ENCODE measurements around the gene PPP1R3G.

Gene PPP1R3G

GRCh38 chr6:5073992-5074391, 11.1 kb upstream of the PPP1R3G start:
- DNase-seq = no peak

DNA sequence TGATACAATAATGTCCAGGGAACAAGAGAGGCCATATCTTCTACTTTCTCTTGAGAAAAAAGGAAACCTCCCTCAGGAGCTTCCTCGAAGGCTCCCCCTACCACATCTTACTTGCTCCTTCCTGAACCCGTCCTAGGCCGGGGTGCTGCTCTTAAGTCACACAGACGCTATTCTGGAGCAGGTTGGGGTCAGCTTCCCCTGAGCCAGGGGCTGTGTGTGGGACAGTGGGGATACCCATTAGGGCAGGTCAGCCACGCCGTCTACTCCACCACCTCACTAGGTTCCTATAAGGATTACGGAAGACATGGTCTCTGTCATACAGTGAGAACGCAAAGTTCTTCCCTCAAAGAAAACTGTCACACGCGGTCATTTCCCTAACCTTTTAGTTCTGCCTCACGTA, 8.2 kb upstream of the PPP1R3G start:
- DNase-seq = no peak

DNA sequence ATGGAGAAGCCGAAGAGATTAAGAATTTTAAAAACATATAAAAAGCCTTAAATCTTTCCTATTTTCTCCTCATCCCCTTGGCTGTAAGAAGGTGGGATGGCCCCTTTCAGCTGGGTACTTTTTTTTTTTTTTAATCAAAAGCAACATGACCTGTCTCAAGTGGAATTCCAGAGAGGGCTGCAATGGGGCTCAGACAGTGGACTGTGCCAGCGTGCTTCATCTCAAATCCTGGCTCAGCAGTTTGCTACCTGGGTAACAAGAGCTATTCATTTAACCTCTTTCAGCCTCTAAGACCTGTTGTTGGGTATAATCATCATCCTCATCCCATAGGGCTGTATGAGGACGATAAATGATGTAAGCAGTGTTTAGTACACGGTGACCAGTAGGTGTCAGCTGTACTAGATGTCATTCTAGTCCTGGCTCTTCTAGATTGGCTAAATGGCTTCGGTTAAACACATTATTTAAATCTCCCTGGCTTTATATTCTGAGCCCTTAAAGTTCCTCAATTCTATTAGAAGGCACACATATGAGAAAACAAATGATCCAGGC, 6.9 kb upstream of the PPP1R3G start:
- no peak for DNase-seq

DNA sequence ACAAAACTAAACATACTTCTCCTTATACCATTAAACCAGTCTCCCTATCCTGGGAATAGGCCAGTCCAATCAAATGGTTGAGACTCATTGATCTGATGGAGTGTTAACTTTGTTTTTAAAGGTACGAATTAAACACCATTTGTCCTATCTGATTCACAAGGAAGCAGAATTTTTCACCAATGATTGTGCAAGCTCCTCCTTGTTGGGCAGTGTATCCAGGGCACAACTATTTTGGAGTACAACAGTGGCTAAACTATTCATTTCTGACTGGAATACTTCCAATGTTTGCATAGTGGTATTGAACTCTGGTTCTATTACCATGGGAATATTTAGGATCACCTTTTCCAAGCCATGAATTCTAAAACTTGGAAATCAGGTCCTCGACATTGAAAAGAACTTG, 5.4 kb upstream of the PPP1R3G start:
- no peak for DNase-seq

DNA sequence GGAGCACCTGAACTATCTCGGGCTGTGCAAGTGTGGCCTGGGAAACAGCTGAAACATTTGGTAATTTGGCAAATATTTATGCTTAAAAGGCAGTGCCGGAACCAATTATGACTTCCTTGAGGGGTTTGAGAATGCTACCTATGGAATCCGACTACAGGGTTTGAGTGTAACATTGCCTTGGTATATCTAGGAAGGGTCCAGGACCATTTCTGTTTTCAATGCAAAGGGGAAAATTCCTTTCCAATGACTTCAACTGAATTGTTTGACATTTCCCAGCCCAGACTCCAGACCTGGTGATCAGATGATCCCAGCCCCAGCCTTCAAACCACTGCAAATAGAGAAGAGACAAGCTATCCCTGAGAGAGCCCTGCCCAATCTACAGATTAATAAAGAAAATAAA, 4.6 kb upstream of the PPP1R3G start:
- no peak for DNase-seq

DNA sequence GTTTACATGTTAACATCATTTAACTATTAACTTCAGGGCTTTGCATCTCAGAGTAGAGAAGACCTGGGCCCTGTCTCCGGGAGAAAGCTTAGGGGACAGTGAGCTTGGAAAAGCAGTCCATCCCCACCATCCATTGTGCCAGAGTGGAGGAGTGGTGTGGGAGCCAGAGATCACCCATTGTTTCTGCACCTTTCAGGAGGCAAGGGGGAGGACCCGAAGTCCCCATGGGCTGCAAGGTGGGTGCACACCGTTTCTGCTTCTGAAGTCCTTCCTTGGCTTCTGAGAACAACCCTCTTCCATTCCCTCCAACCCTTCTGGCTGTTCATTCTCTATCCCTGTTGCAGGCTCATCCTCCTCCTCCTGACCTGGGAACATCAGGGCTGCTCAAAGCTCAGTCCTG, 4.0 kb upstream of the PPP1R3G start:
- no peak for DNase-seq

DNA sequence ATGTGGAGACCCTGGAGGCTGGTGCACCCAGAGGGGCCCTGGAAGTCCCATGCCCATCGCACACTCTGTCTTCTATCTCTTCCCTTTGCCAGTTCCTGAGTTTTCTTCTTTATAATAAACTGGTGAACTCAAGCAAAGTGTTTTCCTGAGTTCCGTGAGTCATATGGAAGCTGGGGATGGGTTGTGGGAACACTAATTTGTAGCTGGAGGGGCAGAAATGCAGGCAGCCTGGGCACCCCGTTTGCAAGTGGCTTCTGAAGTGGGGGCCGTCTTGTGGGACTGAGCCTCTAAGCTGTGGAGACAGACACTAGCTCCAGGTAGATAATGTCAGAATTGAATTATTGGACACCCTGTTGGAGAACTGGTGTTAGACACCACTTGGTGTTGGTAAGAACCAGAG, 3.2 kb upstream of the PPP1R3G start:
- no peak for DNase-seq

- no peak for DNase-seq
These were observed 2.4 kb upstream of the PPP1R3G start for GRCh38 chr6:5082487-5083306.

DNA sequence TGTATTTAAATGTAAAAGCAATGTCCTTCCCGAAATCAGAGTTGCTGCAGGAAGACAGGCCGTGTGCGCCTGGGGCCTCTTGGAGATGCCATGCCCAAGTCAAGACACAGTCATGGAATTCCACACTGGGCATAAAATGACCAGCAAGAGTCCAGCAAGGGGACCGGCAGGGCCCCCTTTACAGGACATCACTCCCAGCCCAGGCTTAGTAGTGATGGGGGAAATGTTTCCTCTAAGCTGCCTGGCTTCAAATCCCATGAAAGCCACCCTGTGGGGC, 1.9 kb upstream of the PPP1R3G start:
- no peak for DNase-seq

DNA sequence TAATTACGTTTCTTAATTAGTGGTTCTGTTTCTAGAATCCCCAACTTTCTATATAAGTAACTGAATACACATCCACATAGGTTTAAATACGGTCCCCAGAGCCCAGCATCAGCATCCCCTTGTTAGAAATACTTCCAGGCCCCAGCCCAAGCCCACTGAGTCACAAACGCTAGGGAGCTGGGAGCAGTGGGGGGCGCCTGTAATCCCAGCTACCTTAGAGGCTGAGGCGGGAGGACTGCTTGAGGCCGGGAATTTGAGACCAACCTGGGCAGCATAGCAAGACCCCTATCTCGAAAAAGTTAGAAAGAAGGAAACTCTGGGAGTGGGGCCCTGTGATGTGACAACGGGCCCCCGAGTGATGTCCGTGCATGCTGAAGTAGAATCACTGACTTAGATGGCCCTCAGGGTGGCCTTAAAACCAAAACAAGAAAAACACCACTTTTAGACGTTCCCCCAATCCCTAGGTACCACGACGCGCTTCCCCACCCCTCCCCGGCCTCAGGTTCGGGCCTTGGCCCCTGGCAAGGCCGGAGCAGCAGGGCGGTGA, 1.3 kb upstream of the PPP1R3G start:
- no peak for DNase-seq

DNA sequence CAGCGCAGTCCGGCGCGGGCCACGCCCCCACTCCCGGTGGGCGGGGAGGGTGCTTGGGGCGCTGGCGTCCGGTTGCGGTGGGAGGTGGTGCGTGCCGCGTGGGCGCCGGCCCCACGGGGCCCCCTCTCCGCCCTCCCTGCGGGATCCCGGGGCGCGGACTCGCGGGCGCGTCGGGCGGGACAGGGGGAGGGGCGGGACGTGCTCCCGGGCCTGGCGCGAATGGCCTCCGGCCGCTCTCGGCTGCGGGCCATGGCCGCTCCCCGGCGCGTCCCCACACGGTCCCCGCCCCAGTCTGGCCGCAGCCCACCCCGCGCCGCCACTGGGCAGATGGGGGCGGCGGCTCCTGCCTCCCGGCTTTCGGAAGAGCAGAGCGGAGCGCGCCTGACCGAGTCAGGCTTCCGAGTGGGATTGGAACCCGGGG, 771 bp upstream of the PPP1R3G start:
- no peak for DNase-seq

DNA sequence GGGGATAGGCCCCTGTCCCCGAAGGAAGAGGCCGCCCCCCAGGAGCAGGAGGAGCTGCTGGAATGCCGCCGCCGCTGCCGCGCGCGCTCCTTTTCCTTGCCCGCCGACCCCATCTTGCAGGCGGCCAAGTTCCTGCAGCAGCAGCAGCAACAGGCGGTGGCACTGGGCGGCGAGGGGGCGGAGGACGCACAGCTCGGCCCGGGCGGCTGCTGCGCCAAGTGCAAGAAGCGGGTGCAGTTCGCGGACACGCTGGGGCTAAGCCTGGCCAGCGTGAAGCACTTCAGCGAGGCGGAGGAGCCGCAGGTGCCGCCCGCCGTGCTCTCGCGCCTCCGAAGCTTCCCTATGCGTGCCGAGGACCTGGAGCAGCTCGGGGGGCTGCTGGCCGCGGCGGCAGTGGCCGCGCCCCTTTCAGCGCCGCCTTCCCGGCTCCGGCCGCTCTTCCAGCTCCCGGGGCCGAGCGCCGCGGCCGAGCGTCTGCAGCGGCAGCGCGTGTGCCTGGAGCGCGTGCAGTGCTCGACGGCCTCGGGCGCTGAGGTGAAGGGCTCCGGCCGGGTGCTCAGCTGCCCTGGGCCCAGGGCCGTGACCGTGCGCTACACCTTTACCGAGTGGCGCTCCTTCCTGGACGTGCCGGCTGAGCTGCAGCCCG, 630 bp downstream of the PPP1R3G start:
- peak; percentile 81 for DNase-seq

DNA sequence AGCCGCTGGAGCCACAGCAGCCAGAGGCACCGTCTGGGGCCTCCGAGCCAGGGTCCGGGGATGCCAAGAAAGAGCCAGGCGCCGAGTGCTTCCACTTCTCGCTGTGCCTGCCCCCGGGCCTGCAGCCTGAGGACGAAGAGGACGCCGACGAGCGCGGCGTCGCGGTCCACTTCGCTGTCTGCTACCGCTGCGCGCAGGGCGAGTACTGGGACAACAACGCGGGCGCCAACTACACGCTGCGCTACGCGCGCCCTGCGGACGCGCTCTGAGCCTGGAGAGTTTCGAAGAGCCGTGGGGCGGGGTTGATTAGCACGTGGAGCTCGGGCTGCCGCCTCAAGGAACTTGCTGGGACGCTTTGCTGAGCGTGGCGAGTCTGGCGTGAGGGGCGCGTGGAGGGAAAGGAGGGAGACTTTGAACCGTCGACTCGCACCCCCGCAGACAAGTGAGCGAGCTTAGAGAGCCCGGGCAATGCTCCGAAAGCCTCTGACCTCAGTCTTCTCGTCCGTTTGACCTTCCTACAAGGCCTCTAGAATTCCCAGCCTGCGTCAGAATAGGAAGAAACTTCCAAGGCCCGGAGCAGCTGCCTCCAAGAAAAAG, 1.3 kb downstream of the PPP1R3G start:
- peak; percentile 44 for DNase-seq

DNA sequence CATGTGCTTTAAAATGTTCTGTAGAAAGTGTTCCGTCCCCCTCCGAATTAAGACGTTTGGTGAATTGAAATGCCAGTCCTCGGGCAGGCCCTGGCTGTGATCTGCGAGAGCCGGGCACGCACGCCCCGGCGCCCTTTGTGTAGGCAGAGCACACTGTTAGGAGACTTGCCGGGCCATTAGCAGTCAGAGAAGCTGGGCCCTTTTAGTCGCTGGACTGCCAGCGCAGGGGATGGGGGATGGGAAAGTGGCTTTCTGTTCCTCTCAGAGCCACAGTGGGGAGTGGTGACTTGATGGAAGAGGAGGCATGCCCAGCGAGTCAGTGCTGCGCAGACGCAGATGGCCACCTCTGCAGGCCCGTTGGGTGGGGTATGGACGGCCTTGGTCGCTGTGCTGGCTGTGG, 2.2 kb downstream of the PPP1R3G start:
- DNase-seq = no peak

DNA sequence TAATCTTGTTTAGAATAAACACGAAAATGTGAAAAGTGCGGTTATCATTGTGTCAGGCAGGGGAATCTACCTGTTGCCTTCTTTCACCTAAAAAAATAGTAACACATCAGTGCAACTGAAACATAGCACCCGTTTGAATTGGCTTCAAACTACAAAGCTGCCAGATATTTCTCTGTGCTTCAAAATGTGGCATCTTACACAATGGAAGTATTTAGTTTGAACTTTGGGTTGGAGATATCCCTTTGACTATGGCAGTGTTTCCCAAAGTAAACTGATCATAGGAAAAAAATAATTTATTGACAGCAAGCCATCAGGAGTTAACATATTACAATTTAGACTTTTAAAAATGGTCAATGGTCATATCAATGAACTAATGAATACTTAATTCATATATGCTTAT, 3.6 kb downstream of the PPP1R3G start:
- DNase-seq = no peak

DNA sequence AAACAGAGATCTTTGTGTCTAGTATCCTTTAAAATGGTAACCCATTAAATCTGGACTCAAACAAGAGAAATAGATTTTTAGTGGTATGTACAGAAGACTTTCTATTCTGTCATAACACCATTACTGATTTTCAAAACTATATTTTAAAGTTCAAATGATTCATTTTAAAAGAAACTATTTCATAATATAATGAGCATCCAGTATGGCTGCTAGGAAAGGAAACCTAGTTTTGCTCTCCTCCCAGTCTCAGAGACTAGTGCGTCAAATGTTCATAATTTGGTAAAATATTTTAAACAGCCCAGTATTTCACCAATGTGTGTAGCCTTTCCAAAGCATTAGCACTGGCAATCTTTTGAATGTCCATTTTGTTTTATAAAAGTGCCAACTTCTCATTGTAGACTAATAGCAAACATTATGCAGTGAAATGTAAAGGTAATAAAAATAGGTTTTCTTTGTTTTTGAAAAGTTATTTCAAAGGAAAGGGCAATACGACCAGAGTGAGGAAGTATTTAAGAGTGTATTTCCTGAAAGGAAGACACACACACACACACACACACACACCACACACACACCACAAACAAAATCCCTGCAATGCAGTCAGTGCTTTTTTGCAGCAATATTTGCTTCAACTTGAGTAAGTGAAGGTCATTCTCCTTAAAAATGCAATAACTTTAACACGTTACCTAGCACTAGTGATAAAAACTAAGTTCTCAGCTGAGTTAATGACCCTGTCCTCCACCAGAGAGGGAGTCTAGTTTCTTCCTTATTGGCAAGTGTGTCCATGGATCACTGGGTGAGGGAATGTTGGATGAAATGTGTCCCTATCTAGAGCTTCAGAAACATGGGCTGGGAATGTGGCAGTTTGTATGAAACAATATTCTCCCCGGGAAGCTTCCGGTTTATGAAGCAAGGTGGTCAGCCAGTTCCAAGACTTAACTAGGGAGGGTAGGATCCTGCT, 4.6 kb downstream of the PPP1R3G start:
- no peak for DNase-seq

DNA sequence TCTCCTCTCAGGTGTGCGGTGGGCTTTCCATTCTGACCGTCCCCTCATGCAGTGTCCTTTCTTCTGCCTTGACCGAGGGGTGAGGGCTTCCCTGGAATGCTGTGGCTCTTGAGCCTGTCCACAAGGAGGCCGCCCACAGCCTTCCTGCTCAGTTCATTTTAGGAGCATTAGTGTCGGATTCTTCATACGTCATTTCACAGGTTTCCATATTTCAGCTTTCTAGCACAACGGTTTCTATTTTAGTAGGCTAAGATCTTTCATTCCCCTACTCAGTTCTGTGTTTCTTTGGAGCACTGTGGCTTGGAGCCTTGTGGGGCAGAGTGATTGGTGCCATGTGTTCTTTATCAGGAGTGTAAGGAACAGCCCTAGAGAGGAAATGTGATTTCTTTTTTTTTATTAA, 5.5 kb downstream of the PPP1R3G start:
- no peak for DNase-seq

- no peak for DNase-seq
These were observed 6.3 kb downstream of the PPP1R3G start for GRCh38 chr6:5091210-5092069.

- no peak for DNase-seq
These were observed 8.3 kb downstream of the PPP1R3G start for GRCh38 chr6:5093231-5094015.

DNA sequence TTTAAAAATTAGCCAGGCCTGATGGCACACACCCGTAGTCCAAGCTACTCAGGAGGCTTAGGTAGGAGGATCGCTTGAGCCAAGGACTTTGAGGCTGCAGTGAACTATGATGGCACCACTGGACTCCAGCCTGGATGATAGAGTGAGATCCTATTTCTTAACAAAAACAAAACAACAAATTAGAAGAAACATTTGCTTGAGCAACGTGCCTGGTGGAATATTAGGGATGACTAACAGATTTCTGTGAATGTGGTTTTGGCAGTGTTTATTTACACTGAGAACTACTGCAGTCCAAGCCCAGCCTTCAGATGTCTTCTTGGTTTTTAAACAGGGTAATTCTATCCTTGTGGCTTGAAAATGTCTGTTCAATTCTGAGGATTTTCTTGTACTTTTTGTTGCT, 9.2 kb downstream of the PPP1R3G start:
- DNase-seq = no peak

DNA sequence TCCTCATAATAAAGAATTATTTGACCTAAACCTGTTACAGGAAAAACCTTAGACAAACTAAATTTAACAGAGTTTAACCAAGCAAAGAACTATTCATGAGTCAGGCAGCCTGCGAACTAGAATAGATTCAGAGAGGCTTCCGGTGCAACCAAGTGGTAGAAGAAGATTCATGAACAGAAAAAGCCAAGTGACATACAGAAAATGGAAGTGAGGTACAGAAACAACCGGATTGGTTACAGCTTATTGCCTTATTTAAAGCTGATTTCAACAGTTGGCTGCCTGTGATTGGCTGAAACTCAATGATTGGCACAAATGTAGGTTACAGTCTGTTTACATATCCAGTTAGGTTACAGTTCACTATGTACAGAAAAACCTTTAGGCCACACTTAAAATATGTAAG, 10.1 kb downstream of the PPP1R3G start:
- DNase-seq = no peak

Measured in right hindlimb (tissue), 1 donor.